CD4-positive, alpha-beta memory T cell (primary cell): ENCODE data around the gene CCR9. TPM values are rescaled to one million over a fixed set of nuclear protein-coding genes. Genes with fewer than 3 reads are reported as not detected.
A peak's percentile ranks its signal among the peaks of the same experiment; 100 is the strongest.

Source experiments
- CTCF ChIA-PET: fragments of 350-600 bp; sonication (Branson Sonifier 250); formaldehyde crosslinking; loops from one replicate; lab custom pipeline; 2021; ENCODE audit warnings: inconsistent platforms; ENCODE audit not compliant: partially characterized antibody; lab: Charles Lee
- POLR2A ChIA-PET: fragments of 350-600 bp; sonication (Branson Sonifier 250); formaldehyde crosslinking; loops from one replicate; lab custom pipeline; 2021; ENCODE audit not compliant: partially characterized antibody; lab: Charles Lee
- DNase-seq, 5 donors: peaks; one replicate each; pipeline versions ENCODE4 v3.0.0 to v3.0.0-alpha.2; 2020 to 2022; ENCODE audit warnings: mixed read lengths in 1 of 5
- H3K27ac ChIP-seq: one replicate; pipeline ENCODE4 v1.7.0; 2013; ENCODE audit warnings: low read depth, low read length
- H3K27me3 ChIP-seq: 2 replicates; pipeline ENCODE4 v1.7.0; 2013; ENCODE audit warnings: mild to moderate bottlenecking, low read length, moderate library complexity; ENCODE audit not compliant: insufficient read depth
- H3K36me3 ChIP-seq: 2 replicates; pipeline ENCODE4 v1.7.0; 2013; ENCODE audit warnings: mild to moderate bottlenecking, low read length, moderate library complexity; ENCODE audit not compliant: insufficient read depth
- H3K4me1 ChIP-seq: 2 replicates; pipeline ENCODE4 v1.7.0; 2013; ENCODE audit warnings: mild to moderate bottlenecking, low read length, moderate library complexity; ENCODE audit not compliant: insufficient read depth
- H3K4me3 ChIP-seq, 2 donors: one replicate each; pipeline ENCODE4 v1.7.0; 2013; ENCODE audit warnings: low read length in 2 of 2, mild to moderate bottlenecking in 1 of 2
- H3K9me3 ChIP-seq, 2 donors: one replicate each; pipeline ENCODE4 v1.7.0; 2013; ENCODE audit warnings: low read length in 2 of 2, control low read depth in 1 of 2; ENCODE audit not compliant: control insufficient read depth in 1 of 2
- H3K27ac Mint-ChIP-seq, 7 donors: one replicate each; pipeline ENCODE4 v1.8.0; 2020 to 2021; ENCODE audit warnings: mixed read lengths in 7 of 7, mild to moderate bottlenecking in 6 of 7, inconsistent platforms in 3 of 7, moderate library complexity in 3 of 7
- H3K27me3 Mint-ChIP-seq, 2 donors: one replicate each; pipeline ENCODE4 v1.8.0; 2020 to 2021; ENCODE audit warnings: mixed read lengths in 2 of 2
- H3K36me3 Mint-ChIP-seq, 2 donors: one replicate each; pipeline ENCODE4 v1.8.0; 2020 to 2021; ENCODE audit warnings: mixed read lengths in 2 of 2, inconsistent platforms in 1 of 2, mild to moderate bottlenecking in 1 of 2
- H3K4me1 Mint-ChIP-seq, 4 donors: one replicate each; pipeline ENCODE4 v1.8.0; 2020 to 2021; ENCODE audit warnings: mixed read lengths in 4 of 4, mild to moderate bottlenecking in 1 of 4
- H3K4me3 Mint-ChIP-seq, 8 donors: one replicate each; pipeline ENCODE4 v1.8.0; 2020 to 2021; ENCODE audit warnings: mixed read lengths in 8 of 8, mild to moderate bottlenecking in 7 of 8, moderate library complexity in 6 of 8, inconsistent platforms in 3 of 8
- H3K9me3 Mint-ChIP-seq, 8 donors: one replicate each; pipeline ENCODE4 v1.8.0; 2020 to 2021; ENCODE audit warnings: mixed read lengths in 8 of 8, mild to moderate bottlenecking in 5 of 8, inconsistent platforms in 3 of 8, moderate library complexity in 1 of 8
- intact Hi-C: fragments of 100-400 bp; cut with micrococcal nuclease; formaldehyde crosslinking; loops from one replicate; pipeline ENCODE4 v1.15.1; 2023
- polyA plus RNA-seq, 2 donors: library from polyadenylated mRNA; unstranded; fragments of 300-500 nt; fragmentation: Illumina TruSeq; gene quantifications; one replicate each; pipeline ENCODE4 v1.2.3, GENCODE V29; 2021
- total RNA-seq, 2 experiments: library from RNA; stranded (reverse); gene quantifications; one replicate each; pipeline ENCODE4 v1.2.3, GENCODE V29; 2021

The CCR9 gene
- total and polyA plus RNA-seq, 4 experiments from 2014 or later: 3.9 to 4.5 (median 4.2) TPM

DNA sequence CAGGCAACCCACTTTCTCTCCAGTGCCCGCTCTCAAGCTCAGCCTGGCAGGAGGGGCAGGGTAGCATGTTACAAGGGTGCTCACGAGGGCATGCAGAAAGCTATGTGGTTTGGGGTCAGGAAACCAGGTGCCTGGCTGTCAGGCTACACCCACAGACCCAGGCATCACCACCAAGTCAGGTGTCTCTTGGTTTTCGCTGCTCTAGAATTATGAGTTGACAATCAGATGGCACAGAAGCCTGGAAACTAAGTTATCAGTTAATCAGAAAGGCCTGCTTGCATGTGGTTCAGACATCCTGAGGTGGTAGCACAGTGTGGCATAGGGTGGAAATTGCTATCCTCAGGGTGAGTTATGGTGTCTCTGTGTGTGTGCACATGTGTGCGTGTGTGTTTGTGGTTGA lies 16.2 kb upstream of the CCR9 start:
- H3K9me3 ChIP-seq: no peaks in the 10 kb centered on the region
- H3K27me3 Mint-ChIP-seq: peaks cover 10 to 12% of the 10 kb centered on the region in 2 donors
- no peak overlapping the region for H3K4me3 ChIP-seq
- no peaks in the 10 kb centered on the region for H3K36me3 Mint-ChIP-seq
- peak overlapping the region; percentile 4 to 73 (median 56) for H3K4me3 Mint-ChIP-seq
- H3K36me3 ChIP-seq: no peaks in the 10 kb centered on the region
- H3K4me1 ChIP-seq: peaks cover 44% of the 10 kb centered on the region
- H3K27ac Mint-ChIP-seq: peak overlapping the region; percentile 14 to 86 (median 72)
- H3K27ac ChIP-seq: no peak overlapping the region
- DNase-seq: peak; percentile 86 to 93 (median 91)
- peaks cover 0 to 7% (median 4%) of the 10 kb centered on the region in 8 donors for H3K9me3 Mint-ChIP-seq
- peaks cover 33 to 59% (median 42%) of the 10 kb centered on the region in 4 donors for H3K4me1 Mint-ChIP-seq
- POLR2A ChIA-PET: interaction anchor here (0.6 to 2.1 kb wide), 14 partner anchors 8 to 199 kb away, joined by 3 to 20 read pairs (median 3); partner anchors contain the start of genes CCR9 and LZTFL1
- no peaks in the 10 kb centered on the region for H3K27me3 ChIP-seq
- CTCF ChIA-PET: no interaction called here
- intact Hi-C loops: loop anchor here (1.0 to 5.0 kb wide), 4 partner anchors 11 to 197 kb away; partner anchors contain the start of gene LZTFL1

DNA sequence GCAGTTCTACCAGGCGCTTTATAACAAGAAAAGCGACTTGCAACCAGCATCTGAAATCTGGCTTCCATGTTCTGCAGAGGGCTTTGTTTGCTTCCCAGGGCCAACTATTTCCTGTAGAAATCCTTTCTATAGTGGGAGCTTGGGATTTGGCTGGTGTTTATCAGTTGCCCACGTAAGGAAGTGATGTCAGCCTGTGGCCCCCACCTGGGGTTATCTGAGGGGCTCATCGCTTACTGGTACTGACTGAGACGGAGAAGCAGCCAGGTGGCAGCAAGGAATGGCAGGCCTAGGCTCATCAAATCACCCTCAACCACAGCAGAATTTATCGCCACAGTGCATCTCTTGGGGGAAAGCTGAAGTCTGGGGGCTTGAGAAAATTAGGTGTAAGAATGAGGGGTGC lies 14.6 kb upstream of the CCR9 start:
- peak overlapping the region in 1 of 8 donors; percentile 29 for H3K4me3 Mint-ChIP-seq

DNA sequence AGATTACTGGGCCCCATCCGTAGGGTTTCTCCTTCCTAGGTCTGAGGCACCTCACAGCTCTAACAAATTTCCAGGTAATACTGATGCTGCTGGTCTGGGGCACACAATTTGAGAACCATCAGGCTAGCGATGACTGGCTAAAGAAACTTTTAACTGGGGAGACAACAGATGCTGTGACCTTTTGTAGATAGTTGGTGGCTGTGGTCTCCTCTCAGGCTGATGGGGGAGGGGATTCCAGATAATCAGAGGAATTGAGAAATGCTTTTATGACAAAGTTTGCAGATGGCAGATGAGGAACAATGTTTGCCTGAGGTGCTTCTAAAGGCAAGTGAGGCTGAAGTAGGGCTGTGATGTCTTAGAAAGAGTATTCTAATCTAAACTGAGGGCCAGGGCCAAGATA lies 13.8 kb upstream of the CCR9 start:
- Mint-ChIP-seq H3K9me3 (peaks cover 0 to 7% (median 4%) of the 10 kb centered on the region in 8 donors), H3K4me3 (no peak overlapping the region), H3K4me1 (peaks cover 29 to 52% (median 38%) of the 10 kb centered on the region in 4 donors), H3K27ac (no peak overlapping the region), H3K27me3 (peaks cover 3 to 6% of the 10 kb centered on the region in 2 donors), H3K36me3 (no peaks in the 10 kb centered on the region)
- POLR2A ChIA-PET: interaction anchor here (1.0 to 2.8 kb wide), 4 partner anchors 8 to 667 kb away, joined by 3 to 13 read pairs (median 4); no protein-coding TSS in a partner anchor
- no peak overlapping the region for H3K27ac ChIP-seq
- no peak overlapping the region for H3K4me3 ChIP-seq
- no peaks in the 10 kb centered on the region for H3K36me3 ChIP-seq
- peaks cover 35% of the 10 kb centered on the region for H3K4me1 ChIP-seq
- DNase-seq: no peak
- CTCF ChIA-PET: interaction anchor here (1.0 to 1.9 kb wide), 3 partner anchors 10 to 70 kb away, joined by 4 to 5 read pairs (median 4); no protein-coding TSS in a partner anchor
- no peaks in the 10 kb centered on the region for H3K9me3 ChIP-seq
- H3K27me3 ChIP-seq: no peaks in the 10 kb centered on the region
- intact Hi-C loops: loop anchor here (5.0 kb wide), 1 partner anchor 195 kb away; no protein-coding TSS in a partner anchor

More for the DNA sequence above, 14.6 kb upstream of the CCR9 start:
- CTCF ChIA-PET: interaction anchor here (0.9 to 1.1 kb wide), 2 partner anchors 10 to 31 kb away, joined by 3 to 4 read pairs; partner anchors contain the start of gene LZTFL1
- POLR2A ChIA-PET: interaction anchor here (1.2 to 2.8 kb wide), 3 partner anchors 9 to 667 kb away, joined by 3 to 13 read pairs (median 3); no protein-coding TSS in a partner anchor
- Mint-ChIP-seq H3K4me1 (peaks cover 30 to 52% (median 39%) of the 10 kb centered on the region in 4 donors), H3K27me3 (peaks cover 6 to 10% of the 10 kb centered on the region in 2 donors), H3K9me3 (peaks cover 0 to 7% (median 4%) of the 10 kb centered on the region in 8 donors), H3K27ac (peak overlapping the region in 1 of 7 donors; percentile 2), H3K36me3 (no peaks in the 10 kb centered on the region)
- Histone ChIP-seq H3K4me1 (peaks cover 35% of the 10 kb centered on the region), H3K9me3 (no peaks in the 10 kb centered on the region), H3K27ac (no peak overlapping the region), H3K36me3 (no peaks in the 10 kb centered on the region), H3K27me3 (no peaks in the 10 kb centered on the region), H3K4me3 (no peak overlapping the region)
- intact Hi-C loops: loop anchor here (2.0 to 5.0 kb wide), 2 partner anchors 37 to 196 kb away; no protein-coding TSS in a partner anchor
- no peak for DNase-seq

DNA sequence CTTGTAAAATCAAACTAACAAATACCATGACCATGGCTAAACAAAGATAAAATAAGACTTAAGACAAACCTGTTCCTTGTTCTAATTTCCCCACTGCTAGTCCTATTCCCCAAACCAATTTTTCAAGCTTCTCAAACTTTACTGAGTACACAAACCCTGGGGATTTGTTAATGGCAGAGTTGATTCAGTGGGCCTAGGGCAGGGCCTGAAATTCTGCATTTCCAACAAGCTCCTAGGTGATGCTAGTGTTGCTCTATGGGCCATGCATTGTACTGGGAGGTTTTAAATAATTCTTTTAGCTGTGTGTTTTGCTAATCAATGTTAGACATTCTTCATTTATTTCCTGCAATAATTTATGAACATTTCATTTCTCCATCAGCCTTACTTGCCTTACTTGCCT lies 13.3 kb upstream of the CCR9 start:
- Histone ChIP-seq H3K4me3 (no peak overlapping the region), H3K4me1 (peaks cover 35% of the 10 kb centered on the region), H3K36me3 (no peaks in the 10 kb centered on the region), H3K9me3 (no peaks in the 10 kb centered on the region), H3K27me3 (no peaks in the 10 kb centered on the region), H3K27ac (no peak overlapping the region)
- H3K9me3 Mint-ChIP-seq: peaks cover 0 to 7% (median 4%) of the 10 kb centered on the region in 8 donors
- no peaks in the 10 kb centered on the region for H3K36me3 Mint-ChIP-seq
- H3K27me3 Mint-ChIP-seq: peaks cover 3 to 6% of the 10 kb centered on the region in 2 donors
- intact Hi-C loops: loop anchor here (5.0 kb wide), 1 partner anchor 194 kb away; no protein-coding TSS in a partner anchor
- H3K27ac Mint-ChIP-seq: no peak overlapping the region
- peaks cover 27 to 52% (median 38%) of the 10 kb centered on the region in 4 donors for H3K4me1 Mint-ChIP-seq
- H3K4me3 Mint-ChIP-seq: no peak overlapping the region
- CTCF ChIA-PET: interaction anchor here (0.5 to 1.9 kb wide), 3 partner anchors 10 to 203 kb away, joined by 3 to 5 read pairs (median 4); no protein-coding TSS in a partner anchor
- DNase-seq: no peak
- POLR2A ChIA-PET: interaction anchor here (1.0 to 2.8 kb wide), 3 partner anchors 8 to 666 kb away, joined by 3 to 13 read pairs (median 4); no protein-coding TSS in a partner anchor

GRCh38 chr3:45873638-45874037 lies 12.7 kb upstream of the CCR9 start:
- H3K27me3 Mint-ChIP-seq: peaks cover 3 to 6% of the 10 kb centered on the region in 2 donors
- H3K9me3 Mint-ChIP-seq: peaks cover 0 to 7% (median 4%) of the 10 kb centered on the region in 8 donors
- H3K4me1 ChIP-seq: peaks cover 34% of the 10 kb centered on the region
- no peak overlapping the region for H3K27ac Mint-ChIP-seq
- H3K36me3 Mint-ChIP-seq: no peaks in the 10 kb centered on the region
- ChIA-PET POLR2A (interaction anchor here (2.8 kb wide), 1 partner anchor 7 kb away, joined by 13 read pairs; no protein-coding TSS in a partner anchor), CTCF (interaction anchor here (0.5 to 1.9 kb wide), 3 partner anchors 10 to 203 kb away, joined by 3 to 5 read pairs (median 4); no protein-coding TSS in a partner anchor)
- H3K9me3 ChIP-seq: no peaks in the 10 kb centered on the region
- H3K27ac ChIP-seq: no peak overlapping the region
- H3K4me1 Mint-ChIP-seq: peaks cover 27 to 46% (median 37%) of the 10 kb centered on the region in 4 donors
- no peak overlapping the region for H3K4me3 Mint-ChIP-seq
- no peaks in the 10 kb centered on the region for H3K36me3 ChIP-seq
- intact Hi-C loops: loop anchor here (5.0 kb wide), 1 partner anchor 194 kb away; no protein-coding TSS in a partner anchor
- H3K4me3 ChIP-seq: no peak overlapping the region
- no peak for DNase-seq
- H3K27me3 ChIP-seq: no peaks in the 10 kb centered on the region

- intact Hi-C loops: loop anchor here (5.0 kb wide), 1 partner anchor 192 kb away; no protein-coding TSS in a partner anchor
- H3K27me3 Mint-ChIP-seq: peaks cover 3 to 6% of the 10 kb centered on the region in 2 donors
- CTCF ChIA-PET: interaction anchor here (0.8 to 1.5 kb wide), 4 partner anchors 8 to 55 kb away, joined by 3 to 5 read pairs (median 4); partner anchors contain the start of gene LZTFL1
- peaks cover 0 to 7% (median 4%) of the 10 kb centered on the region in 8 donors for H3K9me3 Mint-ChIP-seq
- no peak for DNase-seq
- H3K4me1 Mint-ChIP-seq: peaks cover 22 to 44% (median 31%) of the 10 kb centered on the region in 4 donors
- H3K36me3 Mint-ChIP-seq: no peaks in the 10 kb centered on the region
- H3K27ac Mint-ChIP-seq: no peak overlapping the region
- peaks cover 26% of the 10 kb centered on the region for H3K4me1 ChIP-seq
- no peaks in the 10 kb centered on the region for H3K27me3 ChIP-seq
- no peak overlapping the region for H3K4me3 Mint-ChIP-seq
- no peaks in the 10 kb centered on the region for H3K36me3 ChIP-seq
- H3K27ac ChIP-seq: no peak overlapping the region
- H3K9me3 ChIP-seq: no peaks in the 10 kb centered on the region
- H3K4me3 ChIP-seq: no peak overlapping the region
- POLR2A ChIA-PET: interaction anchor here (0.7 to 1.1 kb wide), 2 partner anchors 9 to 13 kb away, joined by 3 to 6 read pairs; no protein-coding TSS in a partner anchor
Measured at GRCh38 chr3:45874677-45875346, 11.5 kb upstream of the CCR9 start.
